ENCODE data around the gene RPUSD1. TPM values are rescaled to one million over a fixed set of nuclear protein-coding genes. Genes with fewer than 3 reads are reported as not detected.
"Not testable (repeated sequence)": the region's sequence is repeated elsewhere in the genome, so short reads cannot be mapped to it uniquely, and the experiment has no call there.

Gene RPUSD1
- polyA plus RNA-seq, 1 donor (not counting 4 experiments of a cell fraction or from before 2014, with no cell fraction given): 11.9 TPM

DNA sequence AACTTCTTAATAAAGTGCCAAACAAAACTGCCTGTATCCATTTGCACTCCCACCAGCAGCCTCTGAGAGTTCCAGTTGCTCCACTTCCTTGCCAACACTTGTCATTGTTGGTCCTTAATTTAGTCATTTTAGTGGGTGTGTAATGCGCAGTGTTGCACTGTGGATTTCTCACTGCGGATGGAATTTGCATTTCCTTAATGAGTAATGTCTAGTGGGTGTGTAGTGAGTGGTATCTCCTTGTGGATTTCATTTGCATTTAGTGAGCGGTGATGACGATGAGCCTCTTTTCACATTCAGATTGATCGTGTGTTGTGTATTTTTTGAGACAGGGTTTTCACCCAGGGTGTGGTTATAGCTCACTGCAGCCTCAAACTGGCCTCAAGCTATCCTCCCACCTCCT, 31.8 kb downstream of the RPUSD1 start:
- no peak overlapping the region for H3K27ac ChIP-seq (ENCODE audit: control insufficient read depth, insufficient read depth, low read length)
- no peaks in the 10 kb centered on the region for H3K79me2 ChIP-seq (ENCODE audit: control insufficient read depth, insufficient read depth, low read length)
- H2AFZ ChIP-seq (ENCODE audit: control insufficient read depth, low read length): no peak overlapping the region
- H4K20me1 ChIP-seq (ENCODE audit: control insufficient read depth, extremely low read depth, insufficient read depth, low read length): no peaks in the 10 kb centered on the region
- no peaks in the 10 kb centered on the region for H3K9me1 ChIP-seq (ENCODE audit: control insufficient read depth, extremely low read depth, insufficient read depth, low read length)
- DNase-seq (ENCODE audit: low read depth, low spot score): no peak
- H3K4me1 ChIP-seq (ENCODE audit: control insufficient read depth, extremely low read depth, insufficient read depth, low read length): peaks cover 30% of the 10 kb centered on the region
- H3K4me3 ChIP-seq (ENCODE audit: control insufficient read depth in 2 of 3, extremely low read depth in 1 of 3, insufficient read depth in 2 of 3, low read depth in 1 of 3, low read length in 3 of 3): no peak overlapping the region
- H3K27me3 ChIP-seq (ENCODE audit: control insufficient read depth, extremely low read depth, insufficient read depth, low read length): peaks cover 9% of the 10 kb centered on the region
- H3K9ac ChIP-seq (ENCODE audit: control insufficient read depth, extremely low read depth, insufficient read depth, low read length): no peak overlapping the region
- H3K9me3 ChIP-seq (ENCODE audit: control insufficient read depth, low read depth, low read length): no peaks in the 10 kb centered on the region
- dilution Hi-C loops (cut with MboI; ENCODE audit: extremely low pct_ligation_motif_present, low sequenced_read_pairs): no loop called here
- no peaks in the 10 kb centered on the region for H3K36me3 ChIP-seq (ENCODE audit: control insufficient read depth in 2 of 2, extremely low read depth in 1 of 2, insufficient read depth in 2 of 2, low read length in 2 of 2)
- no peak for FAIRE-seq
- no peak for TF ChIP-seq EZH2 (IDR thresholded peaks at IDR 0.05; ENCODE audit: low read length)
- TF ChIP-seq, protein P1, sequence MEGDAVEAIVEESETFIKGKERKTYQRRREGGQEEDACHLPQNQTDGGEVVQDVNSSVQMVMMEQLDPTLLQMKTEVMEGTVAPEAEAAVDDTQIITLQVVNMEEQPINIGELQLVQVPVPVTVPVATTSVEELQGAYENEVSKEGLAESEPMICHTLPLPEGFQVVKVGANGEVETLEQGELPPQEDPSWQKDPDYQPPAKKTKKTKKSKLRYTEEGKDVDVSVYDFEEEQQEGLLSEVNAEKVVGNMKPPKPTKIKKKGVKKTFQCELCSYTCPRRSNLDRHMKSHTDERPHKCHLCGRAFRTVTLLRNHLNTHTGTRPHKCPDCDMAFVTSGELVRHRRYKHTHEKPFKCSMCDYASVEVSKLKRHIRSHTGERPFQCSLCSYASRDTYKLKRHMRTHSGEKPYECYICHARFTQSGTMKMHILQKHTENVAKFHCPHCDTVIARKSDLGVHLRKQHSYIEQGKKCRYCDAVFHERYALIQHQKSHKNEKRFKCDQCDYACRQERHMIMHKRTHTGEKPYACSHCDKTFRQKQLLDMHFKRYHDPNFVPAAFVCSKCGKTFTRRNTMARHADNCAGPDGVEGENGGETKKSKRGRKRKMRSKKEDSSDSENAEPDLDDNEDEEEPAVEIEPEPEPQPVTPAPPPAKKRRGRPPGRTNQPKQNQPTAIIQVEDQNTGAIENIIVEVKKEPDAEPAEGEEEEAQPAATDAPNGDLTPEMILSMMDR (optimal IDR thresholded peaks at IDR 0.05 in 1 of 3, IDR thresholded peaks at IDR 0.05 in 1 of 3, conservative IDR thresholded peaks at IDR 0.05 in 1 of 3; ENCODE audit: extremely low read depth in 1 of 3, insufficient read depth in 2 of 3, low read length in 3 of 3): no peak
- no peak overlapping the region for H3K4me2 ChIP-seq (ENCODE audit: control insufficient read depth, extremely low read depth, insufficient read depth, low read depth, low read length)

DNA sequence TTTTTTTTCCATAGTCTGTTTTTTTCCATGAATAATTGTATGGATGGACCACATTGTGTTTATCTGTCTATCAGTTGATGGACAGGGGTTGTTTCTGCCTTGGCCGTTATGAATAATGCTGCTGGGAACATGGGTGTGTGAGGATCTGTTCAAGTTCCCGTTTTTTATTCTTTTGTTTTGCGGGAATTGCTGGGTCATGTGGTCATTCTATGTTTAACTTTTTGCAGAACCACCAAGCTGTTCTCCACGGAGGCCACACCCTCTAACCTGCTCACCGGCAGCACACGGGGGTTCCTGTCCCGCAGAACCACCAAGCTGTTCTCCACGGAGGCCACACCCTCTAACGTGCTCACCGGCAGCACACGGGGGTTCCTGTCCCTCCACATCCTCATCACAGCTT, 33.5 kb downstream of the RPUSD1 start:
- no peak for DNase-seq (ENCODE audit: low read depth, low spot score)
- Histone ChIP-seq H3K9ac (ENCODE audit: control insufficient read depth, extremely low read depth, insufficient read depth, low read length) (no peak overlapping the region), H3K27ac (ENCODE audit: control insufficient read depth, insufficient read depth, low read length) (no peak overlapping the region), H3K4me3 (ENCODE audit: control insufficient read depth in 2 of 3, extremely low read depth in 1 of 3, insufficient read depth in 2 of 3, low read depth in 1 of 3, low read length in 3 of 3) (no peak overlapping the region), H3K4me1 (ENCODE audit: control insufficient read depth, extremely low read depth, insufficient read depth, low read length) (peaks cover 13% of the 10 kb centered on the region), H2AFZ (ENCODE audit: control insufficient read depth, low read length) (no peak overlapping the region), H4K20me1 (ENCODE audit: control insufficient read depth, extremely low read depth, insufficient read depth, low read length) (no peaks in the 10 kb centered on the region), H3K27me3 (ENCODE audit: control insufficient read depth, extremely low read depth, insufficient read depth, low read length) (peaks cover 9% of the 10 kb centered on the region), H3K9me1 (ENCODE audit: control insufficient read depth, extremely low read depth, insufficient read depth, low read length) (no peaks in the 10 kb centered on the region), H3K36me3 (ENCODE audit: control insufficient read depth in 2 of 2, extremely low read depth in 1 of 2, insufficient read depth in 2 of 2, low read length in 2 of 2) (no peaks in the 10 kb centered on the region), H3K79me2 (ENCODE audit: control insufficient read depth, insufficient read depth, low read length) (no peaks in the 10 kb centered on the region), H3K9me3 (ENCODE audit: control insufficient read depth, low read depth, low read length) (no peaks in the 10 kb centered on the region), H3K4me2 (ENCODE audit: control insufficient read depth, extremely low read depth, insufficient read depth, low read depth, low read length) (no peak overlapping the region)
- FAIRE-seq: no peak
- dilution Hi-C loops (cut with MboI; ENCODE audit: extremely low pct_ligation_motif_present, low sequenced_read_pairs): no loop called here
- no peak for TF ChIP-seq EZH2 (IDR thresholded peaks at IDR 0.05; ENCODE audit: low read length)
- TF ChIP-seq, protein P1 (optimal IDR thresholded peaks at IDR 0.05 in 1 of 3, IDR thresholded peaks at IDR 0.05 in 1 of 3, conservative IDR thresholded peaks at IDR 0.05 in 1 of 3; ENCODE audit: extremely low read depth in 1 of 3, insufficient read depth in 2 of 3, low read length in 3 of 3): no peak

DNA sequence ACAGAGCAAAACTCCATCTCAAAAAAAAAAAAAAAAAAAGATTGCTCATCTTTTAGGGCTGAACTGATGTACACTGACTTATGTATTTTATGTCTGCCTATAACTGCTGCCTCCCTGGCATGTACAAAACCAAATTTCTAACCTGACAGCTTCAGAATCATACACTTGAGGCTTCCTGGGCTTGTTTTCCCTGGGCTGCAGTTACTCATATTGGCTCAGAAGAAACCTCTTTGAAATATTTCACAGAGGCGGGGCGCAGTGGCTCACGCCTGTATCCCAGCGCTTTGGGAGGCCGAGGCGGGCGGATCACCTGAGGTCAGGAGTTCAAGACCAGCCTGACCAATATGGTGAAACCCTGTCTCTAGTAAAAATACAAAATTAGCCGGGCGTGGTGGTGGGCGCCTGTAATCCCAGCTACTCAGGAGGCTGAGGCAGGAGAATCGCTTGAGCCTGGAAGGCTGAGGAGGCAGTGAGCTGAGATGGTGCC, 34.0 kb downstream of the RPUSD1 start:
- H3K4me3 ChIP-seq (ENCODE audit: control insufficient read depth in 2 of 3, extremely low read depth in 1 of 3, insufficient read depth in 2 of 3, low read depth in 1 of 3, low read length in 3 of 3); H3K9me3 ChIP-seq (ENCODE audit: control insufficient read depth, low read depth, low read length); H3K4me1 ChIP-seq (ENCODE audit: control insufficient read depth, extremely low read depth, insufficient read depth, low read length); H3K9ac ChIP-seq (ENCODE audit: control insufficient read depth, extremely low read depth, insufficient read depth, low read length); DNase-seq (ENCODE audit: low read depth, low spot score); H3K79me2 ChIP-seq (ENCODE audit: control insufficient read depth, insufficient read depth, low read length); H3K4me2 ChIP-seq (ENCODE audit: control insufficient read depth, extremely low read depth, insufficient read depth, low read depth, low read length); H3K9me1 ChIP-seq (ENCODE audit: control insufficient read depth, extremely low read depth, insufficient read depth, low read length); H3K27me3 ChIP-seq (ENCODE audit: control insufficient read depth, extremely low read depth, insufficient read depth, low read length); FAIRE-seq; dilution Hi-C loops (cut with MboI; ENCODE audit: extremely low pct_ligation_motif_present, low sequenced_read_pairs); H3K27ac ChIP-seq (ENCODE audit: control insufficient read depth, insufficient read depth, low read length); H3K36me3 ChIP-seq (ENCODE audit: control insufficient read depth in 2 of 2, extremely low read depth in 1 of 2, insufficient read depth in 2 of 2, low read length in 2 of 2); H4K20me1 ChIP-seq (ENCODE audit: control insufficient read depth, extremely low read depth, insufficient read depth, low read length); H2AFZ ChIP-seq (ENCODE audit: control insufficient read depth, low read length): not testable (repeated sequence)

All from keratinocyte (primary cell).